HG02798 (cell line): ENCODE data around the gene RAB15.

Experiments
- ATAC-seq: cut with Tn5 transposase; IDR thresholded peaks from one replicate; pipeline ENCODE4 v1.9.1; 2021; ENCODE audit warnings: mild to moderate bottlenecking; ENCODE audit not compliant: unreplicated experiment, poor library complexity

Gene RAB15

DNA sequence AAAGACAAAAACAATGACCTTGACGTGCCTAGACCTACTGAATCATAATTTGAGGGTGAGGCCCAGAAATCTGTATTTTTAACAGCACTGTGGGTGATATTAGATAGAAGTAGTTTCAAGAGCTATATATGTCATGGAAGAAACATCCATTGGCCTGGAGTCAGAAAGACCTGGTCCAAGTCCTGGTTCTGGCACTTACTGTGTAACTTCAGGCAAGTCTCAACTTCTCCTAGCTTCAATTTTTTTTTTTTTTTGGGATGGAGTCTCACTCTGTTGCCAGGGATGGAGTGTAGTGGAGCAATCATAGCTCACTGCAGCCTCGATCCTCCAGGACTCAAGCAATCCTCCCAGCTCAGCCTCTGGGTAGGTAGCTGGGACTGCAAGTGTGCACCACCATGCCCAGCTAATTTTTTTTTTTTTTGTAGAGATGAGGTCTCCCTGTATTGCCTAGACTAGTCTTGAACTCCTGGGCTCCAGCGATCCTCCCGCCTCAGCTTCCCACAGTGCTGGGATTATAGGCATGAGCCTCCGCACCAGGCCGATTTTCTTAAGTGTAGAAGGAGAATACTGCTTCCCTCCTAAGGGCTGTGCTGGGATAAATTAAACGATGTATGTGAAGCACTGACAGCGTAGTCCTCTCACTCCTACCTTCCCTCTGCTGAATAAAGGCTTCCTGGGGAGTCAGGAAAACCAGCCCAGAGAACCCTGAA is 15.3 kb downstream of the RAB15 start:
- no peak for ATAC-seq

DNA sequence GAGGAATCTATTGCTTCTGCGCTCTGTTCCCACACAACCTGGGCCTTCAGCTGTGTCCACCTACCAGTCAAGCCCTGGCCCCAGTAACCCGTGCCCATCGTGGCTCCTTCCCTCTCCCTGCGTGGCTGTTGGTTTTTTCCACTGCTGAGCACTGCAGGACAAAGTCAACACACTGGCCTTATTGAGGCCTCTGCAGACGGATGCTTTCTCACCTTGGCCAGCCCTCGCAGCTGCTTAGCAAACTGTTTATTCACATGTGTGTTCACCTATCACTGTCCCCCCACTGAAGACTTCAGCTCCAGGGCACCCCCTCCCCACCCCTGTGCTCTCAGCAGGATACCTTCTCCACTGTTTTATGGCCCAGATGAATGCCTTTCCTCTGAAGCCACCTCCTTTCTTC is 16.8 kb downstream of the RAB15 start:
- no peak for ATAC-seq

DNA sequence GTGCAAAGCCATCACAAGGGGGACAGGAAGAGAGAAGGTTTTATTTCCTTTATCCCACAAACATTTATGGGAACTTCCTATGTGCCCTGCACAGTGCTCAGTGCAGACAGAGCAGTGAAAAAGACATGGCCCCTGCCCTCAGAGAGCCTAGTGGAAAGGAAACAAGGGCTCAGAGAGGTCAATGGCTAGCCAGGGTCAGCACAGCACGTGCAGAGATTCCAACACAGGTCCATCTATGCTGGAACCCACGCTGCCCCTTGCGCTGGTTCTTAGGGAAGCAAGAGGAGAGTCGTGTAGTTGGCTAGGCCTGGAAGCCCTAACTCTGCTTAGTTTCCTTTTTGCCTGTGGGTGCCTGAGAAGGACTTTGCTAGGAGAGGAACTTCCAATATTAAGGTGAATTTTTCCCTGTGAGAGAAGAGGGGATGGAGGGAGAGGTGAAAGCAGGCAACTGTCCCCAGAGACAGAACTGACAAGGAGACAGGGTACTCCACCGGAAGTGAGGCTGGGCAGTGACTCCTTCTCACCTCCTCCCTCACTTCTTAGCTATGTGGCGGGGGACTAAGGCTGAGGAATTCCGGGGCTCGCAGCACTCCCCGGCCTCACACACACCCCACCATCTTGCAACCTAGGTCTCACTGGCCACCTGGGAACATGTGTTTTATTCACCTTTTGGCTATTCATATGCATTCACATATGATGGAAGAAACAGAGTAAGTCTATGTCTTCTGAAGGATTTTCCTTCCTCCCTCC is 17.5 kb downstream of the RAB15 start:
- no peak for ATAC-seq

DNA sequence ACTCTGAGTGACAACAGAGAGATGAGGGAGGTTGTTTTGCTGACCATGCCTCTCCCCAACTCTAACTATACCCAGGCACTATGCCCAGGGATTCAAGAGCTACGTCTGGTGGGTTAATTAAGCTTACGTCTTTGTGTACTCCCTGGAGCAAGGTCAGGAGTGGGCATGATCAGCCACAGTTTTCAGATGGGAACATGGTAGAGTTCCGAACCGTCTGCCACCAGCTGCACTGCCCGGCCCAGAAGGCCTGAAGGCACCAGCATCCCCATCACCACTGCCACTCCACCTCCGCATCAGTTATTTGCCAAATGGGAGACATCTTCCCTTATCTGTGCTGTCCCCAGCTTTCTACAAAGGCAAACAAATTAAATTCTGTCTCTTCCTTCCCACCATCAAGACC is 18.5 kb downstream of the RAB15 start:
- no peak for ATAC-seq

DNA sequence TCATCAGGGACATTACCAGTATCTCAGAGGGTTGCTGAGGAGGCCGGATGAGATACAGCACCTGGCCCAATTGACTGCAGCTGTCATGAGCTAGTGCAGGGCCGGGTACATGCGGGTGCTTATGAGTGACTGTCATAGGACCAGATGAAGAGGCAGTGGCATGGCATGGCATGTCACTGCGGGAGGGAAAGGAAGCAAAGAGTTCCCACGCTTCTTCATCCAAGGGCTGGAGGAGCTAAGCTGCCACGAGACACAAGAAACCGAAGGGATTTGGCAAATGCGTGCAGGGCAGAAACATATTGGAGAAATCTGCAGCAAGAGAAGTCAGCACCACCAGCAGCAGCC is 18.9 kb downstream of the RAB15 start:
- no peak for ATAC-seq

DNA sequence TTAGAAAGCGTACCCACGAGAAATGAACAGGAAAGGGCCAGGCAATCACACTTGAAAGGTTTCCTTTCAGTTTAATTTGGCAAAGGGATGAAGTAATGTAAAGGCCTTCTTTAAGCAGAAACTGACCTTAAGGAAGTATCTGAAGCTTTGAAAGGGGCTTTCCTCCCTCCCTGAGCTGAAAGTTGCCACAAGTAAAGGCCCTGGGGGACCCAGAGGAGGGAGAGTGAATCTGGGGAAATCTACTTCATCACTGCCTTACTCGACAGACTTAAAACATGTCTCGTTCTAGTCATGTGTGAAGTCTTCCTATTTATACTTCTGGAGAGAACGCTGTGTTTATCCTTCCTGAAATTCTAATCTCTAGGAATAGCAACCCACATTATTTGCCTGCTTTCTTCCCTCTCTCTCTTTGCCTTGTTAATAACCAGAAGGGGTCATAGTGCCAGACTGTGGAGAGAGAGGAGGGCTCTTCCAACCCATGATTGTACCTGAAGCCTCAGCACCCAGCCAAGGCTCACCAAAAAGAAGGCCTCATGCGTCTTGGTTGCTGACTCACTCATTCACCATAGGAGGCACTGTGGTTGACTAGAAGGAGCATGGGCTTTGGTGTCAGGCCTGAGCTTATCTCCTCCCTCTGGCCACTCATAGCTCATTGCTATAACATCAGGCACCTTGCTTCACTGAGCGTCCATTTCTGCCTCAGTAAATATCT is 19.4 kb downstream of the RAB15 start:
- peak; percentile 55 for ATAC-seq

DNA sequence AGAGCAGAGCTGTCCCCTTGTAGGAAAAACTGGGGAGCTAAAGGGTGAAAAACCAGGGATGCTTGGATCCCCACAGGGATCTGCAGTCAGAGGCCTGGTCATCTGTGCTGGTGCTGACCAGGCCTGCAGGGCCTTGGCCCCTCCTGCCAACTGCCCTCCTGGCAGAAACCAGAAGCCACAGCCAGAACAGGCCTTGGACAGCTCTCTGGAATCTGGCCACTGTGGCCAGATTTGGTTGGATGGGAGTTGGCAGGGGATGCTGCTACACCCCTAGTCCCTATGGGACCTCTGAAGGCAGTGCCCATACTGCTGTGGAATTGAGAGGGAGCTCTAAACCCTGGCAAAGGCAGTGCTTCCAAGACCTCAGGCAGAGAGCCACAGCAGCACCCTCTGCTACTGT is 20.4 kb downstream of the RAB15 start:
- ATAC-seq, result no peak

DNA sequence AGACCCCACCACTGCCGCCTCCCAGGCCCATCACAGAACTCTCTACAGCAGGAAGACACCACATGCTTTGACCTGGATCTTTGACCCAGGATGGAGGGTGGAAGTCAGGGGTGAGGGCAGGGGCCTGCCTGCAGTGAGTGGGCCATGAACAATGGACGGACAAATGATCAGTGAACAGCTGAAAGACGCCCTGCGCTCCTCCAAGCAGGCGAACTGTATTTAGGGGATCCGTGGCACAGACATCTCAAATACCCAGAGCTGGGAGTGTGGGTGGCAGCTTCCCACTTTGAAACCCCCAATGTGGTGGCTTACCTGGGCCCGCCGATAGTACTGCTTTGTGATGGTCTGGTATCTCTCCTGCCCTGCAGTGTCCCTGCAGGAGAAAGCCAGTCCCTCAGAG is 20.8 kb downstream of the RAB15 start:
- ATAC-seq, result no peak

DNA sequence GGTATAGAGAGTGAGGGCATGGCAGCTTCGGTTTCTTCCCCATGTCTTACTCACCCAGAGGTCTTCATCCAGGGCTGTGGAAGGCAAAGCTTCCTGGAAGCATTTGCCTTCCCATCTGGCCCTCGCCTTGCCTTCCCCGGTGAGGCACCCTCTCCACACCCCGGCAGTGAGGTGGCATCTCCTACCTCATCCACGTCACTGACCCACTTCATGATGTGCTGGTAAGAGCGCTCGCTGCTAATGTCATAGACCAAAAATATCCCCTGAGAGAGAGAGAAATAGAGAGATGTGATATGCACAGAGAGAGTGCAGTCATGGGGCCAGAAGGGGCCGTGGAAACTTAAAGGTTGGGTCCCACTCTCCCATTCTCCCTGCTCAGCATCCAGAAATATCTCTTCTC is 21.2 kb downstream of the RAB15 start:
- no peak for ATAC-seq

DNA sequence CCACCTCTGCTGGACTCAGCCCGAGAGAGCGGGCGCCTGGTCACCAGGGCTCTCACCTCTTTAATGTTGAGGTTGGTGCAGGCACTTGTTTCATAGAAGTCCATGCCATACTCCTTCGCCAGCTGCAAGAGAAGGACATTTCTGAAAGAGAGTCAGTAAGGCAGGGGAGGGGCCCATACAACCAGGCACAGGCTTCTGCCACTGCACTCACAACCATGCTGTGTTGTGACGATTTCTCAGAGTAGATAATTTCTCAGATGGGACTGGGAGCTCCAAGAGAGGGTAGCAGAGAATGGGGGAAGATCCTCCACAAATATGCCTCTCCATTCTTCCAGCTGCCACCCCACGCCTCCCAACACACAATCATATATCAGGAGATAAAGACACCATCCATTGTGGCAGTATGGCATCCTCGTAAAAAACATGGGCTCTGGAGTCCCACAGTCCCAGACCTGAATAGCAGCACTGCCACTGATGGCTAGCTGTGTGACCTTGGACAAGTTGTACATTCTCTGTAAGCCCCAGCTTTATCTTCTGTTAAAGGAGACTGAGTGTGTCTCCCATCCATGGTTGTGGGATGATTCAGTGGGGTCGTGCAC is 23.4 kb downstream of the RAB15 start:
- ATAC-seq, result no peak

DNA sequence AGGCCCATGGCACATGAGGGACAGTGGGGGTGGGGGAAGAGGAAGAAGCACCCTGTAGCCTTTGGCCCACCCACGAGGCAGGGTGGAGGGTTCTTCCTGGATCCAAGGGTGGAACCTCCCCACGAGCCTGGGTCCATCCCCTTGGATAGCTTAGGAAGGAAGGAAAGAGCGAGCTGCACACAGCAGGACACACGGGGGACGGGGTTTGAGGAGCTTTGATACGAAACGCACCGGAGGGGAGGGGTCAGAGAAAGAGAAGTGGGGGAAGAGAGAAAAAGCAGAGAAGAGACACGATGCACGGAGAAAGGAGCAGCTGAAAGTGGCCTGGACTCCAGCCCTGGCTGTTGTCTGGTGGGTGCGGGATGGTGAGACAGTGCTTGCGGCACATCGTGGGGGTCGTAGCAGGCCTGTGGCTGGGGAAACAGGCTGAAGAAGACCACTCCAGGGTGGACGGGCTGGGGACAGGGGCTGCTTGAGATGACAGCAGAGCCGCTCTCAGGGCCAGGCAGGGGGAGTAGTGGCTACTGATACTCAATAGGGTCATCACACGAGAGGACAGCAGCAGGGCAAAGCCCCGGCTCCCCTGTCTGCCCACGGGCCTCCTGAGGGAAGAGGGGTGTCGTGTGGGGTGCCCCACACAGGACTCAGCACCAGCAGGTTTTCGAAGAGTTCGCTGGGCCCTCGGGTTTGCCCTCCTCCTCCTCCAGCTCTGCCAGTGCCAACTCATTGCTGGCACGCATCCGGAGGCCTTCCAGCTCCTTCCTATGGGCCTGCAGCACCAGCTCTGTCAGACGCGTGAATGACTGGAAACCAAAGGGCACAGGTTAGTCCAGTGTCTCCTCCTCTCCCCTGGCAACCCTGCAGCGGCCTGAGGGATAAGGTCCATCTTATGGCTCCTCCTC is 24.2 kb downstream of the RAB15 start:
- ATAC-seq, result no peak

DNA sequence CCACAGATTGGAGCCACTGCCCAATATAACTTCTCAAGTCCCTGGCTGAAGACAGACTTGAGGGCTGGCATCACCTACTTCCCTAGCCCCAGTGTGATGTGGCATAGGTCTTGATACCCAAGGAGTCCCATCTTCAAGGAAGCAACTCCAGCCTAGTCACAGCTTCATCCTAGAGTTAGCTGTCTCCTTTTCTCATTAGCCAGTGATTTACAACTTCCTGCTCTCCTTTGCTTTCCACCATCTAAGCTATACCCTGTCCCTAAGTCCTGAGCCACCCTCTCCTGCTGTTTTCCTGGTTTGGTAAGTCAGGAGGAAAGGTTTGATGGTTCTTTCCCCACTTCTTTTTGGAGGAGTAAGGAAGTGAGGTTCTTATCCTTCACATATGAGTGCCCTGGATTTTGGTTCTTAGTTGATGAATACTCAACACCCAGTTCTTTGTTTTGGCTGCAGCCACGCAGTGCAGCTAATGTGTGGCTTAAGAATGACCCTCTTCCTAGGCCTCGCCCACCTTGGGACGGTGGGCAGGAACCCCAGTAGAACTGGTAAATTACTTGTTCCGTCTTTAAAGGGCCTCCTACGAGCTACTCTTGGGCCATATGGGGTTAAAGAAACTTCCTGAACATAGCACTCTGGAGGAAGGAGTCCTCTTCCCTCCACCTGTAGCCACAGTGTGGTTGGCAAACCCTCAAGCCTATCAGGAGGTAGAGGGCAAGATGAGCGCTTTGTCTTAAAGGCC is 25.7 kb downstream of the RAB15 start:
- no peak for ATAC-seq

DNA sequence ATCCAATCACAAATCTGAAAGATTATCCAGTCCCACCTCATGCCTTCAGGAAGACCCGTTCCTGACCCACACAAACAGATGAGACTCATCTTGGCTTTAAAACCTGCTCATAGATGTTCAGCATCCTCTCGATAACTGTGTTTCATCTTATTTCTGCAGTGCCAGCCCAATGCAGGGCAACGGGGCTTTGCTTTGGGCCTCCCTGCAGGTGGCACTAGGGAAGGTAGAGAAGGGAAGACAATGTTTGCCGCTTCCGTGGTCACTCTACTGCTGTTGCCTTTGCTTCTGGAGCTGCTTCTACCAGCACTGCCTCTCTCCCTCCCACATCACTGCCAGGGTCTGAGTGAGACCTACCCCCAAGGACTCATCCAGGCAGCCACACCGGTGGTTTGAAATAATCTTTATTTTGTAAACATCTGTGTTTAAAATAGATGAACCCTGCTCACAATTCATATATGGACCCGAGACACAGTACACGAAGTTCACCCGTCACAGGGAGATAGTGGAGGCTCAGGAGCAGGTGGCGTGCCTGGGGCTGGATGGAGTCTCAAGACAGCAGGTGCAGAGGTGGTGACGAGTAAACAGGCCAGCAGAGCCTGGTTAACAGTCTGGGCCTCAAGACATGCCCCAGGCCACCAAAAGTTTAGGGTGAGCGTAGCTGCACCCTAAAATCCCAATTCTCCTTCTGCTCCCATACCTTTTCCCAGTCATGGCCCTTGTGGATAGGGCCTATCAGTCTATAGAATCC is 26.5 kb downstream of the RAB15 start:
- ATAC-seq, result no peak

DNA sequence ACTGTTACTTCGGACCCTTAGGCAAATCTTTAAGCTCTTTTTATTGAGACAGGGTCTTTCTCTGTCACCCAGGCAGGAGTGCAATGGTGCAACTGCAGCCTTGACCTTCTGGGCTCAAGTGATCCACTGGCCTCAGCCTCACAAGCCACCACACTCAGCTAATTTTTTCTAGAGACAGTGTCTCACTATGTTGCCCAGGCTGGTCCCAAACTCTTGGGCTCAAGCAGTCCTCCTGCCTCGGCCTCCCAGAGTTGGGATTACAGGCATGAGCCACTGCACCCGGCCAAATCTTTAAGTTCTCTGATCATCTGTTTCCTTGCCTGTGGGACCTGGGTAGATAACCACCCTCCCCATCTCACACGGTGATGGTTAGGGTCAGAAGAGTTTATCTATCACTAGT is 27.3 kb downstream of the RAB15 start:
- ATAC-seq, result no peak

DNA sequence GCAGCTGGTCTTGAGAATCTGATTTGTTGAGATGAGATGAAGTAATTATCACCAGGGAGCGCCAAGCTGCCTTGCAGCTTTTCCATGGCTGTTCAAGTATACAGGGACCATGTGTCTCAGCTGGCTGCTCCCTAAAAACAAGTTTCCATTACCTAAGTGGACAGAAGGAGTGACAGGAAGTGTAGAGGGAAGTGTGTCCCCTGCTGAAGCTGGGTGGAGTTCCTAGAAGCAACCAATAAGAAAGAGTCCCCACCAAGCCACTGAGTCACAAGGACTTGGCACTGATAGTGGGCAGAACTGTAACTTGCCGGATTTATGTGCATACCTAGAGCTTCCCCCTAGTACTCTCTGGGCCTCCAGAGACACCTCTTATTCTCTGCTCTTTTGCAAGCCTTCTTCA is 28.1 kb downstream of the RAB15 start:
- ATAC-seq, result no peak

DNA sequence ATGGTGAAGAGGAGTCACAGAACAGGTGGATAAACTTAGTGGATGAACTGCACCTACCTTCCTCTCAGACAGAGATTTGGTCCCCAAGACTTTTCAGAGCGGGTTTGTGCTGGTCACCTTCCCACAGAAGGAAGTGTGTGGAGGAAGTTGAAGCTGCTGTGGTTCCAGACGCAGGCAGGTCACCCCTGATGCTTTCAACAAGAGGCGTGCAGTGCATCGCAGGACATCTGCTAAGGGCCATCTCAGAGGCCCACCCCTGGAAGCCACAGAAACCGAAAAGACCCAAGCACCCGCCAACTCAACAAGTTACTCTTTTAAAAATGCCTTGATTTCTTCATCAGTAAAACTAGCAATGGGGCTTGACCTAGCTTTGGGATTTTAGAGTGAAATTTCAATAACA is 28.6 kb downstream of the RAB15 start:
- no peak for ATAC-seq

DNA sequence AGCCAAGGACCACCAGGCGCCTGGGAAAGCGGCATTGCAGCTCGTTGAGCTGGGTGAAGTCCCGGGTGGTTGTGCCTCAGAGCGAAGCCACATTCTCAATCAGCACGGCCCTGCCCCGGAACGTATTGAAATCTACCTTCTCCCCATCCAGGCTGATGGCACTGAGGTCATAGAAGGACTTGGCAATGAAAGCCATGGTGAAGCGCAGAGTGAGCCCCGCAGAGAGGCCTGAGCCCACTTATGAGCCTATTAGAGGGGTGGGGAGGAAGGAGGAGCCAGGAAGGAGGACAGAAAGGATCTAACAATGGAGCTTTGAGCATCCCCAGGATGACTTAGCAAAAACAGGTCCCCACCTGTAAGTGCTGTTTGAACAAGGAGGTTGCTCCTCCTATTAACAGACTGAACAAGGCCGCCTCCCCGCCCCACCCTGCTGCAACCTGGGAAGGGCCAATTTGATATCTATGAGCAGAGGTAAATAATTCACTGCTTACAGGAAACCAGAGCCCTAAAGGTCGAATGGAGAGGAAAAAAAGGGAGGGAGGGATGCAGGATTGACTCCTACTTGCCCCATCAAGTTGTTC is 29.5 kb downstream of the RAB15 start, which contains the start of gene GPX2:
TSS of gene GPX2 (minus strand) at position 215 of the 581 bp plus-strand sequence. CDS start at position 196, 19 bp downstream.
- no peak for ATAC-seq

DNA sequence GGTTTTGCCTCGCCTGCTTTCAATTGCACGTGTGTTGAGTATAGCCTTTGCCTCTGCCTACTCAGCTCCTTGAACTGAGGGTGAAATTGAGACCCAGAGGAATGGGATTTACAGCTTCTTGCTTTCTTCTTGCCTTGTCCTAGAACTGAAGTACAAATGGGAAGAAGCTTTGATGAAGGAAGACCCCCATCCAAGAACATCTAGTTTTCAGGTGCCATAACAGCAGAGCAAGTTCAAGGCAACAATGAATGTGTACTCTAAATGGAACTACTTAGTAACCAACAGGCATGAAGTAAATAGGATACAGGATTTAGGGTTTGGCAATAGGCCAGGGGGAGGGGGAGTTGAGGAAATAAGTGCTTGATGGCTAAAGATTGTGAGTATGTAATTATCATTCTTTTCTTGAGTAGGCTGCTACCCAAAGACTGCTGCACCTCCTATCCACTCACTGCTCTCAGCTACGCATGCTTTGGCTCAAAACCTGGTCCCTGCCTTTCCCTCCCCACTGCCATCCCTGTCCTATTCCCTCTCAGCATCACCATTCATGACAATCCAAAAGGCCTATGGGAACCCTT is 31.7 kb downstream of the RAB15 start:
- ATAC-seq, result no peak
